Parathyroid adenoma (tissue), 2 donors: ENCODE data around the gene KLRC2.
"Not testable (repeated sequence)": the region's sequence is repeated elsewhere in the genome, so short reads cannot be mapped to it uniquely, and the experiment has no call there.

Experiments used
- H2AFZ ChIP-seq: fragments of 300-600 bp; sonication (generic); one replicate; pipeline ENCODE4 v1.7.0; 2017; ENCODE audit warnings: antibody characterized with exemption, mild to moderate bottlenecking
- H3K27ac ChIP-seq: fragments of 300-600 bp; sonication (generic); one replicate; pipeline ENCODE4 v1.7.0; 2017
- H3K27me3 ChIP-seq: fragments of 300-600 bp; sonication (generic); one replicate; pipeline ENCODE4 v1.7.0; 2017; ENCODE audit warnings: low read length; ENCODE audit not compliant: control insufficient read depth, insufficient read depth
- H3K36me3 ChIP-seq: fragments of 300-600 bp; sonication (generic); one replicate; pipeline ENCODE4 v1.7.0; 2017; ENCODE audit warnings: low read length; ENCODE audit not compliant: control insufficient read depth, insufficient read depth
- H3K4me1 ChIP-seq: fragments of 300-600 bp; sonication (generic); one replicate; pipeline ENCODE4 v1.7.0; 2017; ENCODE audit warnings: control low read depth
- H3K4me2 ChIP-seq: fragments of 300-600 bp; sonication (generic); one replicate; pipeline ENCODE4 v1.7.0; 2017; ENCODE audit warnings: low read length
- H3K4me3 ChIP-seq: fragments of 300-600 bp; sonication (generic); one replicate; pipeline ENCODE4 v1.7.0; 2017; ENCODE audit warnings: low read depth, low read length
- H3K79me2 ChIP-seq: fragments of 300-600 bp; sonication (generic); one replicate; pipeline ENCODE4 v1.7.0; 2017; ENCODE audit warnings: control low read depth
- H3K9ac ChIP-seq: fragments of 300-600 bp; sonication (generic); one replicate; pipeline ENCODE4 v1.7.0; 2017; ENCODE audit warnings: mild to moderate bottlenecking
- H3K9me3 ChIP-seq: fragments of 300-600 bp; sonication (generic); one replicate; pipeline ENCODE4 v1.7.0; 2017; ENCODE audit warnings: low read length; ENCODE audit not compliant: control insufficient read depth
- TF ChIP-seq, protein P1 (sequence below): fragments of 300-600 bp; sonication (generic); IDR thresholded peaks from one replicate; pipeline ENCODE4 v1.7.0; 2017; ENCODE audit warnings: antibody characterized with exemption, mild to moderate bottlenecking
- donor health status: primary hyperparathyroidism.

The KLRC2 gene

DNA sequence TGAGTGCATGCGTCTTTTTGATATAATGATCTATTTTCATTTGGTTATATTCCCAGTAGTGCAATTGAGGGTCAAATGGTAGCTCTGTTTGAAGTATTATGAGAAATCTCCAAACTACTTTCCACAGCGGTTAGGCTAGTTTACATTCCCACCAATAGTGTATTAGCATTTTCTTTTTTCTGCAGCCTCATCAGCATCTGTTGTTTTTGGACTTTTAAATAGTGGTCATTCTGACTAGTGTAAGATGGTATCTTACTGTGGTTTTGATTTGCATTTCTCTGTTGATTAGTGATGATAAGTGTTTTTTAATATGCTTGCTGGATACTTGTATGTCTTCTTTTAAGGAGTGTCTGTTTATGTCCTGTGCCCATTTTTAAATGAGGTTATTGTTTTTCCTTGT is 21.0 kb upstream of the KLRC2 start:
- no peaks in the 10 kb centered on the region for H3K4me1 ChIP-seq
- no peaks in the 10 kb centered on the region for H3K79me2 ChIP-seq
- H3K9ac ChIP-seq: no peak overlapping the region
- no peak overlapping the region for H2AFZ ChIP-seq
- H3K27me3 ChIP-seq: no peaks in the 10 kb centered on the region
- no peak overlapping the region for H3K27ac ChIP-seq
- H3K9me3 ChIP-seq: peaks cover 3% of the 10 kb centered on the region
- H3K4me2 ChIP-seq: no peak overlapping the region
- no peak overlapping the region for H3K4me3 ChIP-seq
- no peaks in the 10 kb centered on the region for H3K36me3 ChIP-seq
- TF ChIP-seq, protein P1, sequence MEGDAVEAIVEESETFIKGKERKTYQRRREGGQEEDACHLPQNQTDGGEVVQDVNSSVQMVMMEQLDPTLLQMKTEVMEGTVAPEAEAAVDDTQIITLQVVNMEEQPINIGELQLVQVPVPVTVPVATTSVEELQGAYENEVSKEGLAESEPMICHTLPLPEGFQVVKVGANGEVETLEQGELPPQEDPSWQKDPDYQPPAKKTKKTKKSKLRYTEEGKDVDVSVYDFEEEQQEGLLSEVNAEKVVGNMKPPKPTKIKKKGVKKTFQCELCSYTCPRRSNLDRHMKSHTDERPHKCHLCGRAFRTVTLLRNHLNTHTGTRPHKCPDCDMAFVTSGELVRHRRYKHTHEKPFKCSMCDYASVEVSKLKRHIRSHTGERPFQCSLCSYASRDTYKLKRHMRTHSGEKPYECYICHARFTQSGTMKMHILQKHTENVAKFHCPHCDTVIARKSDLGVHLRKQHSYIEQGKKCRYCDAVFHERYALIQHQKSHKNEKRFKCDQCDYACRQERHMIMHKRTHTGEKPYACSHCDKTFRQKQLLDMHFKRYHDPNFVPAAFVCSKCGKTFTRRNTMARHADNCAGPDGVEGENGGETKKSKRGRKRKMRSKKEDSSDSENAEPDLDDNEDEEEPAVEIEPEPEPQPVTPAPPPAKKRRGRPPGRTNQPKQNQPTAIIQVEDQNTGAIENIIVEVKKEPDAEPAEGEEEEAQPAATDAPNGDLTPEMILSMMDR: no peak

DNA sequence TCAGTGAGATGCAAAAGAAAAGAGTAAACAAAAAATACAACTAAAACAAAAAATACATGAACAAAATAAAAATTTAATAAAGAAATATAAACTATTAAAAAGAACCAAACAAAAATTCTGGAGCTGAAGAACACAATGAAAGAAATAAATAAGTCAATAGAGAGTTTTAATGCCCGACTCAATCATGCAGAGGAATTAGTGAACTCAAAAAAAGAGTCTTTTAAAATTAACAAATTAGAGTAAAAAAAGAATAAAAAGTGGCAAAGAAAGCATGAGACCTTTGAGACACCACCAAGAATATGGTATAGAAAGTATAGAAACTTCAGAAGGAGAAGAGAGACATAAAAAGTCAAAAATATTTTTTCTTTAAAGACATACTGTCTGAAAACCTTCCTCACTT is 20.0 kb upstream of the KLRC2 start:
- Histone ChIP-seq H3K9me3 (peaks cover 3% of the 10 kb centered on the region), H3K79me2 (no peaks in the 10 kb centered on the region), H3K4me1 (no peaks in the 10 kb centered on the region), H3K27ac (no peak overlapping the region), H2AFZ (no peak overlapping the region), H3K4me3 (no peak overlapping the region), H3K9ac (no peak overlapping the region), H3K27me3 (no peaks in the 10 kb centered on the region), H3K4me2 (no peak overlapping the region), H3K36me3 (no peaks in the 10 kb centered on the region)
- TF ChIP-seq, protein P1: no peak

DNA sequence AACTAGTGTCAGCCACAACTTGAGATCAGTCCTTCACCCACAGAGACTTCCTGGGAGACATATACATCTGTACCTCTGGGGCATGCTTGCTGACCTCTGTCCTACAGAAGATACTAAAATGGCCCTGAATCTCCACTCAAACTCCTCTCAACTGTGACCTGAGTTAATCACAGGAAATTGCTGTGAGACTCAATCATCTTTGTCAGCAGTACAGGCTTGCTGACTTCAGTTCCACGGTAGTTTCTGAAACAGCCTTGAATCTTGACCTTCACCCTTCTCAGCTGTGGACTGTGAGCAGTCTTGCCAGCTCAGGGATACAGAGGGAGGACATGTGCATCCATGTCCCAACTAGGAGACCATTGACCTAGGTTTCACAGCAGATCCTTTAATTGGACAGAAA is 18.7 kb upstream of the KLRC2 start:
- no peak overlapping the region for H3K4me3 ChIP-seq
- no peaks in the 10 kb centered on the region for H3K4me1 ChIP-seq
- no peak overlapping the region for H3K27ac ChIP-seq
- H3K9ac ChIP-seq: no peak overlapping the region
- H3K4me2 ChIP-seq: no peak overlapping the region
- TF ChIP-seq, protein P1: no peak
- H2AFZ ChIP-seq: no peak overlapping the region
- no peaks in the 10 kb centered on the region for H3K36me3 ChIP-seq
- peaks cover 3% of the 10 kb centered on the region for H3K9me3 ChIP-seq
- no peaks in the 10 kb centered on the region for H3K27me3 ChIP-seq
- H3K79me2 ChIP-seq: no peaks in the 10 kb centered on the region

DNA sequence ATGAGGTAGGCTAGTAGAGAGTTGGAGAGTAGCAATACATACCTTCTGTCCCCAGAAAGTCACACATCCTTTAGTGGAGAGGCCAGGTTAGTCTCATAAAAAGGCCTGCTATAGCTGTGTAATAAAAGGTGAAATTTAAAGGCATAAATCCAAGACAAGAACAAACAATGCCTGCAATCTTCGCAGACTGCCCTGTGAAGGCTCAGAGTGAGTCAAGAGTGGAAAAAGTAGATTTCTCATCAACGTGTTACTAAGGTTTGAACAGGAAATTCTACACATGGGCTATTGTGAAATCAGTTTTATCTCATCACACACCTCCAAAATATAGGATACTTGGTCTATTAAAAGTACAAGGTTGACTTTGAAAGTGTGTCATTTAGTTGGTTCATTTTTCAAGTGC is 17.3 kb upstream of the KLRC2 start, which contains the start of gene KLRC1:
Gene KLRC1 (minus strand): TSS at position 222 of the 400 bp plus-strand sequence. CDS start 2,221 bp downstream, outside the sequence.
- Histone ChIP-seq H3K36me3 (no peaks in the 10 kb centered on the region), H2AFZ (no peak within 1 kb of the TSS)
- TF ChIP-seq, protein P1: no peak

DNA sequence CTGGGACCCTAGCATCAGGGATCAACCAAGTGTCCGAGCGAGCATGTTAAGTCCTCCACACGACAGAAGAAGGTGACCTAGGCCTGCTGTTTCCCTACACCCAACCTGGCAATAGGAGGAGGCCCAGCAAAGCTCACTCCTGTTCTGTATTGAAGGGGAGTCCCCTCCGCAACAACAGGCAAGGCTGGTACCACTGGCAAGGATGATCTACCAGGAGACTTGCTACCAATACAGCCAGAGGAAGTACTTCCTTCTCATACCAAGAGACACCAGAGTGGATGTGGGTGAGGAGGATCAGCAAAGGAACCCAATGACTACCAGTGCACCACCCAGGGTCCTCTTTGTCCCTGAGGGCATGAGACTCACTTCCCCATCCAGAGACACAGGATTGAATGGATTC is 12.4 kb upstream of the KLRC2 start:
- H3K9ac ChIP-seq: no peak overlapping the region
- no peaks in the 10 kb centered on the region for H3K4me1 ChIP-seq
- TF ChIP-seq, protein P1: no peak
- H3K27me3 ChIP-seq: no peaks in the 10 kb centered on the region
- H3K79me2 ChIP-seq: no peaks in the 10 kb centered on the region
- H2AFZ ChIP-seq: no peak overlapping the region
- H3K9me3 ChIP-seq: no peaks in the 10 kb centered on the region
- no peak overlapping the region for H3K4me3 ChIP-seq
- H3K4me2 ChIP-seq: no peak overlapping the region
- H3K36me3 ChIP-seq: no peaks in the 10 kb centered on the region
- H3K27ac ChIP-seq: no peak overlapping the region

More for the DNA sequence above, 17.3 kb upstream of the KLRC2 start, which contains the start of gene KLRC1:
- peaks cover 3% of the 10 kb centered on the region for H3K9me3 ChIP-seq
- H3K4me2 ChIP-seq: no peak within 1 kb of the TSS
- H3K27ac ChIP-seq: no peak within 1 kb of the TSS
- H3K4me3 ChIP-seq: no peak within 1 kb of the TSS
- H3K27me3 ChIP-seq: no peaks in the 10 kb centered on the region
- H3K9ac ChIP-seq: no peak within 1 kb of the TSS
- no peaks in the 10 kb centered on the region for H3K4me1 ChIP-seq
- no peaks in the 10 kb centered on the region for H3K79me2 ChIP-seq

DNA sequence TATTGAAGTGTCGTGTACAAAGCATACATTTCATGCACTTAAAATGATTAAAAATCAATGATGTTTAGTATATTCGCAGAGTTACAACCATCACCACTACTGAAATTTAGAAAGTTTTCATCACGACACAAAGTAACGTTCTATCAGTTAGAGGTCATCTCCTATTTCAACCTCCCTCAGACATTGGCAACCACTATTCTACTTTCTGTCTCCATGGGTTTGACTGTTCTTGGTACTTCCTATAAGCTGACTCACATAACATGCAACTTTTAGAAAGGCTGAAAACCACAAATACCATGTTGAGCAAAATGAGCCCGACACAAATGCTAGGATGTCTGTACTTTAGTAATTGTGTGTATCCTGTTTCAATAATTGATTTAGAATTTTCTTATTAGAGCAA is 10.2 kb upstream of the KLRC2 start:
- not testable (repeated sequence) for H3K4me3 ChIP-seq, H3K27me3 ChIP-seq, H3K9ac ChIP-seq, H3K36me3 ChIP-seq, H3K4me1 ChIP-seq, H3K27ac ChIP-seq, H2AFZ ChIP-seq, H3K79me2 ChIP-seq, H3K9me3 ChIP-seq, H3K4me2 ChIP-seq

DNA sequence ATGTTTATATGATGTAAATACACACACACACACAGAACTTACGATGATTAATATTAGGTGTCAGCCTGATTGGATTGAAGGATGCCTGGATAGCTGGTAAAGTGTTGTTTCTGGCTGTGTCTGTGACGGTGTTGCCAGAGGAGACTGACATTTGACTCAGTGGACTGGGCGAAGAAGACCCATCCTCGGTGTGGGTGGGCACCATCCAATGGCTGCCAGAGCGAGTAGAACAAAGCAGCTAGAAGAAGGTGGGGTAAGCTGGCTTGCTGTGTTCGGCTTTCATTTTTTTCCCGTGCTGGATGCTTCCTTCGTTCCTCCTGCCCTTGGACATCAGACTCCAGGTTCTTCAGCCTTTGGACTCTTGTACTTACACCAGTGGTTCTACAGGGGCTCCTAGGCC is 5.3 kb upstream of the KLRC2 start:
- H3K27ac ChIP-seq, H3K4me2 ChIP-seq, H3K9ac ChIP-seq, H3K4me3 ChIP-seq, H3K4me1 ChIP-seq, H3K36me3 ChIP-seq, H3K79me2 ChIP-seq, H3K9me3 ChIP-seq, H3K27me3 ChIP-seq, H2AFZ ChIP-seq: not testable (repeated sequence)
